Smooth muscle cell of the coronary artery (primary cell): Measurements from ENCODE around the gene PCDHB14. TPM values are rescaled to one million over a fixed set of nuclear protein-coding genes. Genes with fewer than 3 reads are reported as not detected.

ENCODE experiments used
- total RNA-seq: library from RNA; depleted of rRNA; stranded (reverse); fragments of >200 nt; gene quantifications from 2 replicates; pipeline ENCODE4 v1.2.3, GENCODE V29; 2014; ENCODE audit warnings: low replicate concordance

Gene PCDHB14
- 0.59 and 2.1 TPM in 2 replicates for total RNA-seq

DNA sequence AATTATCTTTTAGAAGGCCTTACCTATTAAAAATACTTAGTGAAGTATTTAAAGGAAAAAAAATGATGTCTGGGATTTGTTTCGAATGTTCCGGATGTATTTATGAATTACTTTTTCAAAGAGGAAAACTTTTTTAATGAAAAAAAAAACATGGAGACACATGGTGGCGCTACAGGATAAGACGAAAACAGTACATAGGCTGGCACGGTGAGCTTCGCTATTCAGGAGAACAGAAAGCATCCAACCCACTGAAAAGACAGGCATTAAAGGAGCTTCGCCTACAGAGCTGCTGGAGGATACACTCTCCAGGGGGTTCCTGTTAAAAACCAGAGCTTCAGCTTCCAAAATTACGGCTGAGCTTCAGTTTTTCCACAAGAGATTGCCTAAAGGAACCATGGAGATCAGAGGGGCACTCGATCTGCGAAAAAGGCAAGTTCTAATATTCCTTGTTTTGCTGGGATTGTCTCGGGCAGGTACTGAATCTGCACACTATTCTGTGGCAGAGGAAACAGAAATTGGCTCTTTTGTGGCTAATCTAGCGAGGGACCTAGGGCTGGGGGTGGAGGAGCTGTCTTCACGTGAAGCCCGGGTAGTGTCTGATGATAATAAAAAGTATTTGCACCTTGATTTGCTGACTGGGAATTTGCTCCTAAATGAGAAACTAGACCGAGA is at the start of gene PCDHB14:
Gene PCDHB14, plus strand, starts transcription at position 232 of the 672 bp plus-strand sequence. Its CDS starts 163 bp downstream, at position 395.

DNA sequence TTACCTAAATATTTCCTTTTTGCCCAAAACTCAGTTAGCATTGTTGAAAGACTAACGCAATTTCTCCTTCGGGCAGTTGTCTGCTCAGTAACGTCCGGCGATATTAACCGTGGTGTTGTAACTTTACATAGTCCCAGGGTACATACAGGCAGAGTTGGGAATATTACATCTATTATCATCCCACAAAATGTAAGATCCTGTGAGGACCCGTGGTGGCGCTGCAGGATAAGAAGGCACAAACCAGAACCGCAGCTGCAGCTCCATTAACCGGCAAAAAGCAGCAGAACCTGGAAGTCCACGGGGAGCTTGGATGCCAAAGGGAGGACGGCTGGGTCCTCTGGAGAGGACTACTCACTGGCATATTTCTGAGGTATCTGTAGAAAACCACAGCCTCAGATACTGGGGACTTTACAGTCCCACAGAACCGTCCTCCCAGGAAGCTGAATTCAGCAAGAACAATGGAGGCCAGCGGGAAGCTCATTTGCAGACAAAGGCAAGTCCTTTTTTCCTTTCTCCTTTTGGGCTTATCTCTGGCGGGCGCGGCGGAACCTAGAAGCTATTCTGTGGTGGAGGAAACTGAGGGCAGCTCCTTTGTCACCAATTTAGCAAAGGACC is 45.5 kb upstream of the PCDHB14 start, which contains the start of gene PCDHB8:
Gene PCDHB8, plus strand, starts transcription at position 214 of the 615 bp plus-strand sequence. Its CDS starts 245 bp downstream, at position 459.

GRCh38 chr5:141182248-141182647 is 40.9 kb upstream of the PCDHB14 start, which contains the start of gene PCDHB16:
PCDHB16 (plus strand) TSS chr5:141182387; CDS start chr5:141182560, 173 bp downstream.

DNA sequence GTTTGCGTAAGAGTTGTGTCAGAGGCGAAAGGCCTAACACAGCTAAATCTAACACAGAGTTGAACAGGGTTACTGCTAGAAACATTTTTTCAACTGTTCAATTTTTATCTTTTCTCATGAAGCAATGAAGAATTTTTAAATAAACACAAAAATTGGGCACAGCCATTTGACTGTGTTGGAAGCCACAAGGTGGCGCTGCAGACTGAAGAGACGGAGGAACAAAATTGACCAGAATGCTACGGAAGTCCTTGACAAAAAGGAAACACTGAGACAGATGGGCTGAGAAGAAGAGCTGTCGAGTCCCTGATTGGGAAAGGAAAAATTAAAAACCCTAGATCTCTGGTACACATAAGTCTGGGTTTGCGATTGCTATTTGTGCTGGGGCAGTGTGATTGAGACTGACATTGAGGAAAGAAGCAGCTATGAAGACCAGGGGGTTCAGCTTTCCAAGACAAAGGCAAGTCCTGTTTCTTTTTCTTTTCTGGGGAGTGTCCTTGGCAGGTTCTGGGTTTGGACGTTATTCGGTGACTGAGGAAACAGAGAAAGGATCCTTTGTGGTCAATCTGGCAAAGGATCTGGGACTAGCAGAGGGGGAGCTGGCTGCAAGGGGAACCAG is 36.1 kb upstream of the PCDHB14 start, which contains the start of gene PCDHB9:
Gene PCDHB9, plus strand, starts transcription at position 265 of the 616 bp plus-strand sequence. Its CDS starts 158 bp downstream, at position 423.

GRCh38 chr5:141192110-141192725 is 30.9 kb upstream of the PCDHB14 start, which contains the start of gene PCDHB10:
PCDHB10 (plus strand) TSS chr5:141192353; CDS start chr5:141192553, 200 bp downstream.

GRCh38 chr5:141199359-141200235 is 23.5 kb upstream of the PCDHB14 start, which contains the start of gene PCDHB11:
PCDHB11 (plus strand) TSS chr5:141199627; CDS start chr5:141199775, 148 bp downstream.

DNA sequence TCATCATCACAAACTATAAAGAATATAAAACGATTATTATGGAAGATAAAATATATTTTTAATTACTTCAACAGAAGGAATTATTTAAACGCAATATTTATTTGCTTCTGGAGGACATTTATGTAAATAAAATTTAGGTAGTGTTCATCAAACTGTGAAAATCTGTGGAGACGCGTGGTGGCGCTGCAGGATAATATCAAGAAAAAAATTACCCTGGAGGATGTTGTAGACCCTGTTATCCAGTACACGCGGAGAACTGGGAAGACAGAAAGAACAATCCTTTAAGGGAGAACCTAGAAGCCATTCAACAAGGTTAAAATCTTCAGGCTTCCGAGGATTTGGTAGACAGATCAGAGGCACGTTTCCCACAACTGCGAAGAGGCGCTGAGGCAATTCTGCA is 14.7 kb upstream of the PCDHB14 start, which contains the start of gene PCDHB12:
Gene PCDHB12, plus strand, starts transcription at position 242 of the 400 bp plus-strand sequence. CDS start 189 bp downstream, outside the sequence.

DNA sequence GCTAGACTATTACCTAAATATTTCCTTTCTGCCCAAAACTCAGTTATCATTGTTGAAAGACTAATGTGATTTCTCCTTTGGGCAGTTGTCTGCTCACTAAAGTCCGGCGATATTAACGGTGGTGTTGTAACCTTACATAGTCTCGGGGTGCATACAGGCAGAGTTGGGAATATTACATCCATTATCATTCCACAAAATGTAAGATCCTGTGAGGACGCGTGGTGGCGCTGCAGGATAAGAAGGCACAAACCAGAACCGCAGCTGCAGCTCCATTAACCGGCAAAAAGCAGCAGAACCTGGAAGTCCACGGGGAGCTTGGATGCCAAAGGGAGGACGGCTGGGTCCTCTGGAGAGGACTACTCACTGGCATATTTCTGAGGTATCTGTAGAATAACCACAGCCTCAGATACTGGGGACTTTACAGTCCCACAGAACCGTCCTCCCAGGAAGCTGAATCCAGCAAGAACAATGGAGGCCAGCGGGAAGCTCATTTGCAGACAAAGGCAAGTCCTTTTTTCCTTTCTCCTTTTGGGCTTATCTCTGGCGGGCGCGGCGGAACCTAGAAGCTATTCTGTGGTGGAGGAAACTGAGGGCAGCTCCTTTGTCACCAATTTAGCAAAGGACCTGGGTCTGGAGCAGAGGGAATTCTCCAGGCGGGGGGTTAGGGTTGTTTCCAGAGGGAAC is 9.3 kb upstream of the PCDHB14 start, which contains the start of gene PCDHB13:
Gene PCDHB13, plus strand, starts transcription at position 264 of the 684 bp plus-strand sequence. Its CDS starts 205 bp downstream, at position 469.

GRCh38 chr5:141245250-141245717 is 22.1 kb downstream of the PCDHB14 start, which contains the start of gene PCDHB15:
PCDHB15 (plus strand) TSS chr5:141245395; CDS start chr5:141245579, 184 bp downstream.

Other genes with a start within 250 kb of the PCDHB14 start
- not detected in 2 replicates for gene PCDHB1, start 172.0 kb upstream of the PCDHB14 start, total RNA-seq
- 1.1 and 3.7 TPM in 2 replicates for gene PCDHB2, start 128.7 kb upstream of the PCDHB14 start, total RNA-seq
- 0.15 and 1.1 TPM in 2 replicates for gene PCDHB3, start 122.9 kb upstream of the PCDHB14 start, total RNA-seq
- gene PCDHB4, start 101.5 kb upstream of the PCDHB14 start, total RNA-seq: 0.08 and 0.23 TPM in 2 replicates
- gene PCDHB5, start 88.1 kb upstream of the PCDHB14 start, total RNA-seq: 2.3 and 3.7 TPM in 2 replicates
- 0.08 TPM in 1 of 2 replicates, not detected in the other for gene PCDHB6, start 73.3 kb upstream of the PCDHB14 start, total RNA-seq
- 0.30 and 0.47 TPM in 2 replicates for gene PCDHB7, start 50.7 kb upstream of the PCDHB14 start, total RNA-seq
- gene PCDHB8, start 45.6 kb upstream of the PCDHB14 start, total RNA-seq: 0.23 and 0.35 TPM in 2 replicates
- gene PCDHB16, start 41.0 kb upstream of the PCDHB14 start, total RNA-seq: 0.23 and 0.70 TPM in 2 replicates
- gene PCDHB9, start 36.2 kb upstream of the PCDHB14 start, total RNA-seq: 0.12 and 0.30 TPM in 2 replicates
- 0.59 and 0.68 TPM in 2 replicates for gene PCDHB10, start 31.0 kb upstream of the PCDHB14 start, total RNA-seq
- gene PCDHB11, start 23.7 kb upstream of the PCDHB14 start, total RNA-seq: 0.38 and 0.70 TPM in 2 replicates
- 0.15 and 0.23 TPM in 2 replicates for gene PCDHB12, start 14.6 kb upstream of the PCDHB14 start, total RNA-seq
- gene PCDHB13, start 9.4 kb upstream of the PCDHB14 start, total RNA-seq: 0.59 and 0.75 TPM in 2 replicates
- gene PCDHB15, start 22.1 kb downstream of the PCDHB14 start, total RNA-seq: 0.70 and 1.2 TPM in 2 replicates
- 0.23 TPM in 1 of 2 replicates, not detected in the other for gene SLC25A2, start 80.7 kb downstream of the PCDHB14 start, total RNA-seq
- 69.5 and 80.4 TPM in 2 replicates for gene TAF7, start 97.4 kb downstream of the PCDHB14 start, total RNA-seq
- 0.75 and 1.3 TPM in 2 replicates for gene PCDHGA1, start 107.2 kb downstream of the PCDHB14 start, total RNA-seq
- 1.2 and 1.7 TPM in 2 replicates for gene PCDHGA2, start 115.4 kb downstream of the PCDHB14 start, total RNA-seq
- 0.23 and 0.98 TPM in 2 replicates for gene PCDHGA3, start 120.5 kb downstream of the PCDHB14 start, total RNA-seq
- gene PCDHGB1, start 126.8 kb downstream of the PCDHB14 start, total RNA-seq: 1.5 and 2.4 TPM in 2 replicates
- gene PCDHGA4, start 131.7 kb downstream of the PCDHB14 start, total RNA-seq: 3.2 and 4.4 TPM in 2 replicates
- 1.6 and 2.0 TPM in 2 replicates for gene PCDHGB2, start 136.7 kb downstream of the PCDHB14 start, total RNA-seq
- 0.98 and 1.3 TPM in 2 replicates for gene PCDHGA5, start 140.8 kb downstream of the PCDHB14 start, total RNA-seq
- 3.5 and 5.6 TPM in 2 replicates for gene PCDHGB3, start 146.9 kb downstream of the PCDHB14 start, total RNA-seq
- gene PCDHGA6, start 150.5 kb downstream of the PCDHB14 start, total RNA-seq: 2.2 and 2.3 TPM in 2 replicates
- gene PCDHGA7, start 159.4 kb downstream of the PCDHB14 start, total RNA-seq: 2.3 and 2.8 TPM in 2 replicates
- gene PCDHGB4, start 164.4 kb downstream of the PCDHB14 start, total RNA-seq: 22.8 and 23.2 TPM in 2 replicates
- gene PCDHGA8, start 169.3 kb downstream of the PCDHB14 start, total RNA-seq: 2.0 and 4.0 TPM in 2 replicates
- gene PCDHGB5, start 174.6 kb downstream of the PCDHB14 start, total RNA-seq: 11.5 and 16.9 TPM in 2 replicates
- 1.7 and 2.8 TPM in 2 replicates for gene PCDHGA9, start 179.4 kb downstream of the PCDHB14 start, total RNA-seq
- 1.9 and 3.5 TPM in 2 replicates for gene PCDHGB6, start 184.7 kb downstream of the PCDHB14 start, total RNA-seq
- gene PCDHGA10, start 189.6 kb downstream of the PCDHB14 start, total RNA-seq: 2.6 and 4.2 TPM in 2 replicates
- 6.7 and 7.3 TPM in 2 replicates for gene PCDHGB7, start 194.3 kb downstream of the PCDHB14 start, total RNA-seq
- 4.7 and 7.1 TPM in 2 replicates for gene PCDHGA11, start 197.7 kb downstream of the PCDHB14 start, total RNA-seq
- 5.8 and 9.9 TPM in 2 replicates for gene PCDHGA12, start 207.2 kb downstream of the PCDHB14 start, total RNA-seq